ENCODE measurements around the gene PRKG2.
A peak's percentile ranks its signal among the peaks of the same experiment; 100 is the strongest.
"Not testable (repeated sequence)": the region's sequence is repeated elsewhere in the genome, so short reads cannot be mapped to it uniquely, and the experiment has no call there.

GRCh38 chr4:81153714-81154323 is 61.2 kb downstream of the PRKG2 start:
- not testable (repeated sequence) for TF ChIP-seq POLR2A (IDR thresholded peaks at IDR 0.05)
- peak in 1 of 6 experiments; percentile 8 for TF ChIP-seq CTCF (IDR thresholded peaks at IDR 0.05)

Measured in esophagus squamous epithelium (tissue), 4 donors.